GM18517 (cell line): ENCODE data around the gene MYLK4.

Experiments used
- ATAC-seq: cut with Tn5 transposase; IDR thresholded peaks from one replicate; pipeline ENCODE4 v1.9.1; 2021; ENCODE audit warnings: mild to moderate bottlenecking, moderate library complexity; ENCODE audit not compliant: unreplicated experiment

Gene MYLK4

DNA sequence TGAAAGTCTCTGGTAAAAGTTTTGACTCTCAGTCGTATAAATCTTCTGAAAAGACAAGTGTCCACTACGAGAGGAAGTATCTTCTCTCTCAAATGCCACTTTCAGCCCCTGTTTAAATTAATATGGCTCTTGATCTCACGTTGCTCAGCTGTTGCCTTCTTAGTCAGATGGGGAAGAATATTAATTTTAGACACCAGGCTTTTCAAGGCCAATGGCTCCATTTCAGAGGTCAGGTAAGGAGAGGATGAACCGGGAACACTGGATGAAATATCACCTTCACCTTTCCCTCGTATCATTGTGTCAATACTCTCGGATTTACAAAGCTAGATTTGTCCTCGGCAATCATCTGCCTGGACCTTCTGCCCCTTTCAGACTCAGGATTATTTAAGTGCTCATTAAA lies at the start of gene MYLK4:
TSS of gene MYLK4 (minus strand) at position 91 of the 400 bp plus-strand sequence. CDS start 1,628 bp downstream, outside the sequence.
- ATAC-seq = no peak

DNA sequence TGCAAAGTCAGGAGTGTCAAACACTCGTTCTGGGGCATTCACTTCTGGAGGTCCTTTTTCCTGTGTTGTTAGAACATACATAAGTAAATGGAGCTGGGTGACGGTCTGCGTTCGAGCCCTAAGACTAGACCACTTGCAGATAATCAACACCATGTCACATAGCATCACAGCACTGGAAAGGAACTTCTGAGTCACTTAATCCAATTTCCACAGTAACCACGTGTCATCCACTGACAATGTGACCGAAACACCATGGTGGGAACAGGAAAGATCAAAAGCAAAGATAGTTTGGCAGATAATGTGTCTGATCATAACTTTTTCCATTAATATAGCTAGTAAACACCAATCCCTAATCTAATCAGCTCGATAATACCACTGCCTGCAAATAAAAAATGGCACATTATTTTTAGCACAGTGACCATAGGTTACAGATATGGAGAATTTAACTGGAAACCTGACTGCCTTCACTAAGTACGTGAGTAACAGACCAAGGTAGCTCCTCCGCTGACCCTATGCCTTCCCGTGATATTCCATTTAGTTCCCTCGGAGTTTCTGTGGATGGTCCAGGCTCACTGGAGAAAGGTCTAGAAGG lies 49.3 kb upstream of the MYLK4 start:
- no peak for ATAC-seq

DNA sequence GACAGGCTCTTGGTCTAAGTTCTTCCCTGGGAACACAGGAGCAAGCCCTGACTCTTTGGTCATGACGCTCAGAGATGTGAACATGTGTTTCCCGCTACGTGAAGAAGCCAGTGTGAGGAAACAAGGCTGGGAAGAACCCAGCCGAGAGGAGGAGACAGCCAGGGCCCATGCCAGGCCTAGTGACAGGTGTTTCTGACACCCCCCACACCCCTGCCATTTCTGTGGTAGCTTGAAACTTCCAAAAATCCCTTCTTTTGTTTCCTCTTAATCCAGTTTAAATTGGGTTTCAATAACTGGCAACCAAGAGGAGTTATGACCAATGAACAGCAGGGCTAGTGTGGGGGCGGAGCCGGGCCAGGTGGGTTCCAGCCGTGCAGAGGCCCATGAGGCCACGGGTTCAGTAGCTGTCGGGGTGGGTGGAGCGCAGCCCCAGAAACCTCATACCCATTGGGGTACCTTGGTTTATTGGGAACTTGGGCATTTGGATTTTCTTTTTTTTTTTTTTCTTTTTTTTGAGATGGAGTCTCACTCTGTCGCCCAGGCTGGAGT lies 47.9 kb upstream of the MYLK4 start:
- ATAC-seq = no peak

DNA sequence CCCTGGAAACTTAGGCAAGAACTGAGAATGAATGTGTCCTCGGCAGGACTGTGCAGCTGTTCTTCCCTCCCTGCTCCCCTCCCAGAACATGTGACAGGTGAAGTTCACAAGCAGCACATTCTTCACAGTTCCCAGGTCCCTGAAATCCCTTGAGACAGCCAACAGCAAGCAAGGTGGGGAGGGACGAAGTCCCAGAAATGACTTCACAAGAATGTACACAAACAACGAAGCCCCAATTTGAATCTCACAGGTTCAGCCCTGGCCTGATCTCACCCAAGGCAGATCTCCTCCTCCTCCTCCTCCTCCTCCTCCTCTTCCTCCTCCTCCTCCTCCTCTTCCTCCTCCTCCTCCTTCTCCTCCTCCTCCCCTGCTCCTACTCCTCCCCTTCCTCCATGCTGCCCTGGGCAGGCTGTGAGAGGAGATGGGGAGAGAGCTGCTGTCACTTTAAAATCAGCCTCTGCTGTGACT lies 46.9 kb upstream of the MYLK4 start:
- ATAC-seq = no peak

DNA sequence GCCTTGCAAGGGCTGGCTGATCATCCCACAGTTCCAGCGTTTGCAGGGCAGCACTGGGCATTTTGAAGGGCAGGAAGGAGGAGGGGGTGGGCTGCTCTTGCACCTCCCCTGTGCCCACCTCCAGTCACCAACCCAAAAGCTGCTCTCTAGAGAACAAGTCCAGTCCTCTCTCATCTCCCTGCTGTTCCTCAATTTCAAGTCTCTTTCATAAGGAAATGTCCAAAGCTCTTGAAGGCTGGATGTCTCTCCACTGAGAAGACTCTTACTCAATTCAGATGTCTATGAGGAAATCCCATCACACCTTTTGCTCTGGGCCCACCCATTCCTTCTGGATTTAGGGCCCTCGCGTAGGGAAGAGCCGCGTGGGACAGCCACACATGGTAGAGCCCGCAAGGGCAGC lies 46.1 kb upstream of the MYLK4 start:
- ATAC-seq = no peak

DNA sequence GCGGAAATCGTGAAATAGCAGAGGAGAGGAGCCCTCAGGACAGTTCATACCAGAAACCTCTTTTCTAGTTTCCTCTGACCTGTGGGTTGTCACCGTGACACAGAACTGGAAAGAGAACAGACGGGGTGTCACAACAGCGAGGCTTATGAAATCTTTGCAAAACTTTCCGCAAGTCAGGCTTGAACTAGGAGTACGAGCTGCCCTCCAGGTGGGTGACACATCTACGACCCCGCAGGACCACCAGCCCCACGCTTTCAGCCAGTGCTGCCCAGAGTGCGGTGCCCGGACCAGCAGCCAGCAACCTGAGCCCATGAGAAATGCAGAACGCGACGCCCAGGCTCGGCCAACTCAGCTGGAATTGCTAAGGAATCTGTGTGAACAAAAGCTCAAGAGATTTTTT lies 45.2 kb upstream of the MYLK4 start:
- ATAC-seq = no peak

DNA sequence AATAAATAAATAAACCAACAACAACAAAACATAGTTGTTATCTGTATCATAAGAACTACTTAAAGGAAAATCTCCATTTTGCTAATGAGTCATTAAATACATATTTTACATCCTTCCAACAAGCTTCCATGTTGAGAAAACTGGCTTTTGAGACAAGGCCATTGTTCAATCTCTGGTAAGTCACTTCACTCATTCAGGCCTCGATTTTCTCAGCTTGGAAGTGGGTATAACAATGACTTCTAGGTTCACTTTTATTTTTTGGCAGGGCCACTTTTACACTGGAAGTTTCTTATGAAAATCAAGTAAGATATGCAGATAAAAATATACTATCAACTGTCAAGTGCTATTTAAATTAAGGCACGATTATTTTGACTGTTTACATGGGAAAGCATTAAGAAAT lies 44.4 kb upstream of the MYLK4 start:
- no peak for ATAC-seq

DNA sequence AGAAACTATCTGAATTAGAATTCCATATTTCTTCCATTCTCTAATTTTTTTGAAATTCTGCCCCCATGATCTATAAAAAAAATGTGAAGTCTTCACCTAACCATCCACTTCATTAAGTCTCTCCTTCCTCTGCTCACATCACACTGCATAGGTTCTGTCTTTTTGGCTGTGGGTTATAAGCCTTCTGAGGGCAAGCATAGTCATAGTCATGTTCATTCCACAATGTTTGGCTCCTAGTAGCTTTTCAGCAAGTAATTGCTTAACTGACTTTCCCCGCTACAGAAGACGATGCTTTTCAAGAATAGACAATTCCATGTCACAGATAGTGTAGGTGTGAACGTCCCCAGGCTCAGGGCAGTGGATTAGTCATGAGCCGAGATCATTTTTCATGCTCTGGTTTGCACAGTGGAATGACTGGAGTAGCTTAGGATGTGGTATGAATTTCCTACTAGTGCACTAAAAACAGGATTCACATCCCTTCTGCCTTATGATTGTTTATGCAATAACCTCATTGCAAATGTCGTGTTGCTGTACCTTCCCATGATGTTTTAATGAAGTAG lies 43.5 kb upstream of the MYLK4 start:
- no peak for ATAC-seq

DNA sequence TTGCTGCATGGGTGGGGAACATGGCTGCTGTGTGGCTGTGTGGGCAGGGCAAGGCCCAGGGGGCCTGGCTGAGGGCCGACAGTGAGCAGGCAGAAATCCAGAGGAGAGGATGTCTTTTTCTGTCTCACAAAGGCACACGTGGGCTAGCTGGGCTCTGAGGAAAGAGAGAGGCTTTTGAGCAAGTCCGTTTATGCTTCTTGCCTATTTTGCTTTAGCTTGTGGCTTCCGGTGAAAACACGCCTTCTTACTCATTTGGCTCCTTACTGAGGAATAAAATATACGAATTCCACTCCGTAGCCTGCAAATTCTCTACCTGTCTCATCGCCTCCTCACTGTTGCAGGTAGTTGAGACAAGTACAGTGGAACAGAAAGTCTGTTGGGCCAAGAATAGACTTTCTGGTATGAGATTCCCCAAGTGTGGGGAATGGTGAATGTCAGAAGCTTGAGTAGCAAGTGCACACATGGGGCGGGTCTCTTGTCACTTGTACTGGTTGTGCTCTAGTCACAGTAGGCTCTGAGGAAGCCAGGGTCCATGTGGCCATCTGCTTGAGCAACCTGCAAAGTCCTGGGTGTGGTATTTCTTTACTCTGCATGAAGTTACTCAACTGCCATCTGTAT lies 42.9 kb upstream of the MYLK4 start:
- no peak for ATAC-seq

DNA sequence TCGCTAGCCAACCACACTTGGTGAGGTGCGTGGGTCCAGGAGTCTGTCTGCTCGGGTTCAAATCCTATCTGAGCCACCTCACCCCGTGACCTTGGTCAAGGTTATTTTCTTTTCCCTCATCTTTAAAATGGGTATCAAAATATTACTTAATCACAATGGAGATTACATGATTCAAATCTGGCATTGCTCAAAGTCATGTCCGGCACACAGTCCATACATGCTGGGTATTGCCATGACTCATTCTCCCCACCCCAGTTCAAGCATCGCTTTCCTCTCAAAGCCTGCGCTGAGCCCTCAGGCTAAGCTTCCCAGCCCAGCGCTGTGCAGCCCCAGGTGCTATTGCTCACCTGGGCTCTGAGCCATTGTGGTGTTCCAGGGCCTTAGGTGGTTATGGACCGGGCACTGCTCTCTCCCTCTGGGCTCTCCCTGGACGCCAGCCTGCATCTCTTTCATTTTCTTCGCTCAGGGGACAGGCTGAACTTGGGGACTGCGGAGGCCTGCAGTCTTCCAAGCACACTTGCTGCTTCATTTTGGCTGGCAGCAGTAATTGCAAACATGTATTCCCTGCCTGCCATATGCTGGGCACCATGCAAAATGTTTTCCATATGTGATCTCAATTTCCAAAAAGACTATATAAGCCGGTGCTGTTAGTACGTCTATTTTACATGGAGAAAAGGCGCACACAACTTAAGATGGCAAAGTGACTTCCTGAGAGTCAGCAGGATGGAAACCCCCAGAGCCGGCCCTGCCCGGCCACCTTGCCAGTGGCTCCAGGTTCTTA lies 41.8 kb upstream of the MYLK4 start:
- ATAC-seq = no peak

DNA sequence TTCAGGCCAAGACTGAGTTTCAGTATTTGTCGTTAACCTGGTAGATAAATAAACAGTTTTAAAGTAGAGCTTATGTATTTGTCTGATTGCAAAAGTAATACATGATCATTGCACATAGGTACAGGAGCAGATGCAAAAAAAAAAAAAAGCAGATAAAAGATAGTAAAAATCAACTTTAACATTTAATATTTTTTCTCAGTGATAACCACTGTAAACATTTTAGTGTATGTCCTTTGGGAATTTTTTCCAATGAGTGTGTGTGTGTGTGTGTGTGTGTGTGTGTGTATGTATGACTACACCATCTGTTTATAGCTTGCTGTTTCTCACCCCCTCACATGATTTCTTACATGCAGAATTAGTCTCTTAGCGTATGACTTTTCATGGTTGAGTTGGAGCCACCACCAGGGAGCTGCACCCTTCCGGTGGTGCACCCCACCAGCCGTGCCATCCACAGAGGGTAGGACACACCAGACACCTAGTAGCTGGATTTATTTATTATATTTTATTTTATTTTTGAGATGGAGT lies 40.8 kb upstream of the MYLK4 start:
- ATAC-seq = no peak

DNA sequence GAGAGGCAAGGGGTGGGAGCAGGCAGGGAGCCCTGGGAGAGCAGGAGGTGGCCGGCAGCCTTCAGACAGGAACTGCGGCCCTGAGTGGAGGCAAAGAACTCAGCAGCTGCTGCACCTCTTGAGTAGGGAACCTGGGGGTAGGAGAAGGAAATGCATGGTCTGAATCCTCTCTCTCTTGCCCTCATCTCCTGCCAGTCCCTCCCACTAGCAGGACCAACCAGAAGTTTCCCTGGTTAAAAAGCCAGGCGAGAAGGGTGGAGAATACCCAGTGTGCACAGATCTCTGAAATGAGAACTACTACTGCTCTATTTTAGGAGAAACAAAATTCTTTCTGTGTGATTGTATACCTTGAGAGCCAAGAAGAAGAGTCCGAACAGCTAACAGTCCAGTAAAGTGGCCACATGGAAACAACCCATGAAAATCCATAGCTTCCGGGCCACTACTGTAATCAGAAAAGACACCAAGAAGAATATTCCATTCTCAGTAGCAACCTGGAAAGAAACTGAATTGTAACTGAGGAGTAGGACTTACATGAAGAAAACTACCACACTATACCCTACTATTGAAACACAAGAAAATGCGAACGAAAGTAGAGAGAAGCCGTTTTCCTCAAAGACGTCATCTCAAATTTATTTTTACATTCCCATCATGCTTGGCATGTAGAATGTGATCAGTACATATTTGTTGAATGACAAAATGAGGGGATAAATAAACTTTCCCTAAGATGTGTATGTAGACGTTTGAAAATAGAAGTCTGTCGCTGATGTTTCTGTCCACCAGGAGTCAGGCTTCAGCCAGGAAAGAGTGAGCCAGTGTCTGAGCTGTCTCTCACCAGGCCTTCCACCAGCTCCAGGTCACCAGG lies 40.1 kb upstream of the MYLK4 start:
- no peak for ATAC-seq

DNA sequence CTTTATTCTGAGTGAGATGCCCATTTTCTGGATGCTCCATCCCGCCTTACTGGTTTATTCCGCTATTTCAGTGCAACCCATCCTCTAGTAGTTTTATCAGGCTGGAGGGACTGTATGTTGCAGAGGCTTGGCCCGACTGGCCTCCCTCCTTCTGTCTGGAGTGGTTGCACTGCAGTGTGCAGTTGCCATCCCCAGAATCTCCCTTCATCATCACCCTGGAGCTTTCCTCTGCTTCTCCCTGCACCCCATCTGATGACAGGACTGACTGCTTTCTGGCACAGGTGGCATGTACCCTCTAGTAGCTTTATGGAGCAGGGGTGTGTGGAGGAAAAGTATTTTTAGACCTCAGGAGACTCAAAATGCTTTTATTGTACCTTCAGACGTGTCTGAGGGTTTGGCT lies 35.5 kb upstream of the MYLK4 start:
- ATAC-seq = no peak

DNA sequence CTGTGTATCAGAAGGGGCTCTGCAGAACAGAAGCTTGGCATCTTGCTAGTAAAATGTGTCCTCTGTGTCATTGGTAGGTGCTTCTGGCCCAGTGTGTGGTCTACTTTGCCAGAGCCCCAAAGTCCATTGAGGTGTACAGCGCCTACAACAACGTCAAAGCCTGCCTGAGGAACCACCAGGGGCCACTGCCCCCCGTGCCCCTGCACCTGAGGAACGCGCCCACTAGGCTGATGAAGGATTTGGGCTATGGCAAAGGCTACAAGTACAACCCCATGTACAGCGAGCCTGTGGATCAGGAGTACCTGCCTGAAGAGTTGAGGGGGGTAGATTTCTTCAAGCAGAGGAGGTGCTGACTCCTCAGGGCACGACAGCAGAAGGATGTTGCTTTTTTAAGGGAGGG lies 34.2 kb upstream of the MYLK4 start:
- no peak for ATAC-seq

DNA sequence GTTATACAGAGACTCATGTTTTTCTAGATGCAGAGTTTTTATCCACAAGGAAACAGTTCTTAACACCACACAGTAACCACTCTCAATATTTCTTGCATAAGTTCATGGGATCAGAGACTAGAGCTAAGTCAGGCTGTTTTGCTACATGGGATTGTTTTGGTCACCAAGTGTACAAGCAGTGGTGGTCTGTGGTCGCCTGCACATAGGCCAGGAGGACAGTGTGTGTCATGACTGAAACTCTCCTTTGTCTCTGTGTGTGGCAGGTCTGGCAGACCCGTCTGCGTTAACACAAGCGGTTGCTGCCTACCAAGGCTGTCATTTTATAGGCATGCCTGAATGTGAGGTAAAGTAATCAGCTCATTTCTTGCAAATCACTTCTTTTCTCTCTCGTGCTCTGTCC lies 33.3 kb upstream of the MYLK4 start:
- ATAC-seq = no peak

DNA sequence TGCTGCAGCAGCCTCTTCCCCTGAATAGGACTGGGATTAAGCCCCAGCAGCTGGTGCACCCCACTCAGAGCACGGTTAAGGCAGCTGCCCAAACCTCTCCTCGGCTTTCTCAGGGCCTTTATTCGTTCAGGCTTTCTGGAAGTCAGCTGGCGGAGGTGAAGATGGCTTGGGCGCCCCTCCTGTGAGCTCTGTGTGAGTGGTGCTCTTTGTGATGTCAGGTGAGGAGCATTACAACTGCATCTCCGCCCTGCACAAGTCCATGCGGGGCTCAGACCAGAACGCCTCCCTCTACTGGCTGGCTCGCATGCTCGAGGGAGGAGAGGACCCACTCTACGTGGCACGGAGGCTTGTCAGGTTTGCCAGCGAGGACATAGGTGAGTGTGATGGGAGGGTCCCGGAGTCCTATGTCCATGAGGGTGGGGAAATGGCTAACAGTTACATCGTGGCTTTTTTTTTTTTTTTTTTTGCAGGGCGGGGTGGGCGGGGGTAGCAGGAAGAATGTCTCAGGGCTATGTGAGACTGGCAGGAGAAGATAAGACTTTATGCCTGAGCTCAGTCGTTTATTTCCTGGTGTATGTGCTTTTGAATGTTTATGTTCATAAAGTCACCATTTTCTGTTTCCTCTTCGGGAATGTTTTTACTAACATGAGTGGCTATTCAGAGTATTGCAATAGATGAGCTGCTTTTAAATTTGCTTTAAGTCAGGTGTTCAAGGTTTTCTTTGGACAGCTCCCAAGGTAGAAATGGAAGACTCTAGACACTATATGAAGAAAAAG lies 32.7 kb upstream of the MYLK4 start:
- ATAC-seq = no peak

DNA sequence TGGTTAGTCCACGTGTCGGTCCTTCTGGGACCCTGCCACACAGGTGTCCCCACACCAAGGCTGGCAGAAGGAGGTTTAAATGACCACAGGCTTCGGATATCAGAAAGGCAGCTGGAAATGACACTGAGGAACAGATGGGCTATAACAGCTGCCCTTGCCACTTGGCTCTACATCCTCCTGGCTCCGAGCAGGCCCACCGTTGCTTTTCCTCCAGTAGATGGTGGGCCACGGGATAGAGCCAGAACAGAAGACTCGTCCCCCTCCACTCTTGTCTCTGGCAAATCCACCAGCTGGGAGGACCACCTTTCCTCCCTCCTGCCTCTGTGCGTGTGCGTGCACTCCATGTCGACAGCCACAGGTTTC lies 32.1 kb upstream of the MYLK4 start:
- no peak for ATAC-seq

DNA sequence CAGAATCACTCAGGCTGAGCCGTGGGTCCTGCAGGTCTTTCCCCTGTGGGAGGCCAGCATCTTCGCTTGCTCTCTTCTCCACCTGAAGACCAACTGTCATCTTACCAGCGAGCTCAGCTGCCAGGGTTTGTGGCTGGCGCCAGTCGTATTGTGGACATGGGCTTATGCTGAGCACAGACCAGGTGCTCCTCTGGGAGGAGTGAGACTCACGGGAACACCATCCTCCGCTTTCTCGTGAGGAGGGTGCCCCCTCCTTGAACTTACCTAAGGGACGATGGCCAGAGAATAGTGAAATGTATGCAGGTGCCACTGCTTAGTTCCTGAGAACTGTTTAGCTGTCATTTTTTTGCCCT lies 31.6 kb upstream of the MYLK4 start:
- no peak for ATAC-seq

DNA sequence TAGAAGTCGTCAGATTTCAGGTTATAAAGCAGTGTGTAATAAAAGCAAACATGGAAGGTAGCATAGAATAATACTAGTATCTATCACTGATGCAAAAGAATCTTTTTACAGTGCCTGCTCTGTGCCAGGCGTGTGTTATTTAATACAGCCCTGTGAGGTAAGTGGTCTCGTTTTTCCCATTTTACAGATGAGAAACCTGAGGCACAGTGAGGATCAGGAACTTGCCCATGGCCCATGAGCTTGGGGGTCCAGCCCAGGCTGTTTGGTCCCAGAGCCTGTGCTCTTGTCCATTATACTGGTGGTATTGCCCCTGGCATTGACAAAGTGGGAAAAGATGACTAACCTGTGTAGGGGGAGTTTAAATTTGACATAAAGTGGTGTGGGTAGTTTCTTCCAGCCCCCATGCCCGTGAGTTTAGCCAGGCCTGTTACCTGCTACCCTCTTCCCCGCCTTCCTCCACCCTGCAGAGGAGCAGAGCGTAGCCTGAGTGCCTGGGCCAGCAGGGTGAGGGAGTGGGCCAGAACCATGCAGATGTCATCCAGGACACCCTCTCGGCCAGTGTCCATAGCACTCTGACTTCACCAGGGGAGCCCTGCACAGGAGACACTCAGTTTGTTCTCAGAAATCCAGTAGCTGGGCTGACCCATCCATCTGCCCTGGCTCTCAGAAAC lies 31.1 kb upstream of the MYLK4 start:
- no peak for ATAC-seq
